OCI-LY1 (cell line): ENCODE data around the gene DGKG.

ENCODE experiments used
- CTCF ChIP-seq: fragments of 200-600 bp; sonication (generic), shearing (Covaris generic); IDR thresholded peaks from 2 replicates; pipeline ENCODE4 v1.5.1; 2017; ENCODE audit warnings: mild to moderate bottlenecking, antibody characterized with exemption, low read length, moderate library complexity, mixed read lengths
- EZH2 ChIP-seq: fragments of 200-600 bp; sonication (generic), shearing (Covaris generic); IDR thresholded peaks from 2 replicates; pipeline ENCODE4 v1.8.0; 2017; ENCODE audit warnings: borderline replicate concordance, mixed run types, mild to moderate bottlenecking, antibody characterized with exemption, low read length, moderate library complexity, mixed read lengths

DNA sequence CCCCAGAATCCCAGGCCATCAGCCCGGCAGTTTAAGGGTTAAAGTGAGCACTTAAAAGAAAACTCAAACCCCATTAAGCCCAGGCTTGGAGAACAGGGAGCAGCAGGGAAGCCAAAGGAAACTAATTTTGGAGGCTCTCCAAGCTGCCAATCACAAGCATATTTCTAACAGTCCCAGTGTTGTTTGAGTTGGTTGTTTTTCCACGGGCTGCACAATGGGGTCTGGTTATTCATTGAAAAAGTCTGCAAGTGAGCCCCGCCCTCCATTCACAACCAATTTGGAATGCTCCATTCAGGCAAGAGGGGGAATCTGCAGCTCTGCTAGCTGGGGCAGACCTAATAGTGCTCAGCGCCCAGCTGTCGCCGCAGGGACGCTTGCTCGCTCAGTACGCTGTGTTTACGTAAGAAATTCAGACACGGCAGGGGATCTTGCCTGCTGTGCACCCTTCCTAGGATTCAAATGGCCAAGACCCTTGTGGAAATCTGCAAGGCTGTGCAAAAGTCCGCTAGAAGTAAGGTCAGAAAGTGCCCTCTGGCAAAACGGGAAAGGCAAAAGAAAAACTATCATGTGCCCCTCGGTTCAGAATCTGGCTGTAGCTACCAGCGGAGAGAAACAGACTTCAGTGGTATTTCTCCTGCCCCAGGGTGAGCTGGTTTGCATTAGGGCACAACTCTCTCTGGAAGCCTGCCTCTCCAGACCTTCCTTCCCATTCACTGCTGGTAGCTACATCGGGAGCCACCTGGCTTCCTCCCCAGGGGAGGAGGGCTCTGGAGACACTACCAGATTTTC lies 264.2 kb downstream of the DGKG start:
- no peak for TF ChIP-seq CTCF
- no peak for TF ChIP-seq EZH2
